H1 (cell line): ENCODE data around the gene LCA5. TPM values are rescaled to one million over a fixed set of nuclear protein-coding genes. Genes with fewer than 3 reads are reported as not detected.

Experiments used
- CTCF ChIA-PET: fragments of 300-600 bp; sonication (Branson Sonifier 250); formaldehyde crosslinking; loops from one replicate; lab custom pipeline; 2021; ENCODE audit not compliant: partially characterized antibody; lab: Charles Lee
- POLR2A ChIA-PET: fragments of 300-600 bp; sonication (Branson Sonifier 250); formaldehyde crosslinking; loops from one replicate; lab custom pipeline; 2021; ENCODE audit warnings: inconsistent platforms; ENCODE audit not compliant: partially characterized antibody; lab: Charles Lee
- DNase-seq, 2 experiments: peaks; one replicate each; pipeline versions ENCODE4 v3.0.0 to v3.0.0-alpha.2; 2010 to 2022; ENCODE audit warnings: low spot score in 2 of 2, low read depth in 1 of 2, mixed read lengths in 1 of 2
- FAIRE-seq: peaks from 2 replicates; lab custom pipeline; 2011; peaks lifted over from hg19 to GRCh38; lab: Jason Lieb, UNC
- H2AFZ ChIP-seq: 2 replicates; pipeline ENCODE4 v1.8.1; 2012; ENCODE audit warnings: low read length, inconsistent platforms
- H2AK5ac ChIP-seq: 2 replicates; pipeline ENCODE4 v1.6.1; 2013; ENCODE audit warnings: low read depth, low read length
- H2BK120ac ChIP-seq: replicated peaks from 2 replicates; pipeline ENCODE3; 2013; ENCODE audit warnings: low read depth, low read length, inconsistent platforms
- H2BK12ac ChIP-seq: 2 replicates; pipeline ENCODE4 v1.6.1; 2013; ENCODE audit warnings: low read depth, low read length
- H2BK15ac ChIP-seq: 2 replicates; pipeline ENCODE4 v1.6.1; 2013; ENCODE audit warnings: low read length
- H2BK20ac ChIP-seq: 2 replicates; pipeline ENCODE4 v1.6.1; 2013; ENCODE audit warnings: low read length
- H2BK5ac ChIP-seq: 2 replicates; pipeline ENCODE4 v1.6.1; 2013; ENCODE audit warnings: low read depth, low read length
- H3K14ac ChIP-seq: 2 replicates; pipeline ENCODE4 v1.6.1; 2013; ENCODE audit warnings: inconsistent platforms; ENCODE audit not compliant: insufficient read length
- H3K18ac ChIP-seq: 2 replicates; pipeline ENCODE4 v1.6.1; 2013; ENCODE audit warnings: low read length; ENCODE audit errors: extremely low read depth
- H3K23ac ChIP-seq: 2 replicates; pipeline ENCODE4 v1.6.1; 2013; ENCODE audit warnings: inconsistent platforms; ENCODE audit not compliant: insufficient read length
- H3K23me2 ChIP-seq: 2 replicates; pipeline ENCODE4 v1.6.1; 2013; ENCODE audit warnings: low read depth, low read length
- H3K27ac ChIP-seq: 2 replicates; pipeline ENCODE4 v1.6.1; 2011; ENCODE audit warnings: low read depth, low read length, inconsistent platforms
- H3K27me3 ChIP-seq, 4 experiments: replicated peaks in 1 of 4; 1 replicate in 1 of 4; 2 replicates in 3 of 4; pipeline versions ENCODE4 v1.6.1 to v1.8.1; 2011 to 2013; ENCODE audit warnings: low read length in 3 of 4, mild to moderate bottlenecking in 3 of 4, inconsistent platforms in 2 of 4, mixed read lengths in 2 of 4, moderate library complexity in 1 of 4; ENCODE audit not compliant: control insufficient read depth in 3 of 4, insufficient read depth in 3 of 4; ENCODE audit errors: extremely low read depth in 1 of 4
- H3K36me3 ChIP-seq, 4 experiments: 2 replicates each; pipeline versions ENCODE4 v1.6.1 to v1.8.1; 2011 to 2013; ENCODE audit warnings: mild to moderate bottlenecking in 4 of 4, low read length in 3 of 4, moderate library complexity in 2 of 4, control low read depth in 1 of 4, inconsistent platforms in 1 of 4; ENCODE audit not compliant: insufficient read depth in 4 of 4, control insufficient read depth in 2 of 4
- H3K4ac ChIP-seq: replicated peaks from 2 replicates; pipeline ENCODE3; 2013; ENCODE audit warnings: low read length, low read depth, mixed read lengths, inconsistent platforms; ENCODE audit not compliant: insufficient read length
- H3K4me1 ChIP-seq, 4 experiments: replicated peaks in 1 of 4; 1 replicate in 1 of 4; 2 replicates in 3 of 4; pipeline versions ENCODE4 v1.6.1 to v1.8.1; 2011 to 2013; ENCODE audit warnings: low read length in 3 of 4, inconsistent platforms in 2 of 4, mixed read lengths in 1 of 4; ENCODE audit not compliant: insufficient read depth in 4 of 4, control insufficient read depth in 3 of 4
- H3K4me2 ChIP-seq, 2 experiments: 2 replicates each; pipeline versions ENCODE4 v1.6.1 to v1.8.1; 2011 to 2013; ENCODE audit warnings: low read depth in 2 of 2, low read length in 2 of 2, control low read depth in 1 of 2, inconsistent platforms in 1 of 2, mild to moderate bottlenecking in 1 of 2; ENCODE audit not compliant: insufficient read depth in 1 of 2
- H3K4me3 ChIP-seq, 4 experiments: fragments of 200-600, 300-600 bp in 1 of 4; sonication (generic), shearing (Covaris generic), sonication (Bioruptor Twin) in 1 of 4; 2 replicates each; pipeline versions ENCODE4 v1.5.1 to v1.8.1; 2011 to 2016; ENCODE audit warnings: low read length in 4 of 4, low read depth in 3 of 4, control low read depth in 2 of 4, inconsistent platforms in 2 of 4, mild to moderate bottlenecking in 2 of 4, mixed read lengths in 1 of 4, moderate library complexity in 1 of 4; ENCODE audit not compliant: insufficient read depth in 2 of 4; ENCODE audit errors: extremely low read depth in 1 of 4
- H3K56ac ChIP-seq: replicated peaks from 2 replicates; pipeline ENCODE3; 2013; ENCODE audit warnings: low read depth, mild to moderate bottlenecking, mixed read lengths, low read length, inconsistent platforms; ENCODE audit not compliant: insufficient read length
- H3K79me1 ChIP-seq: 2 replicates; pipeline ENCODE4 v1.6.1; 2013; ENCODE audit warnings: low read depth, low read length, control low read depth
- H3K79me2 ChIP-seq, 2 experiments: 2 replicates each; pipeline versions ENCODE4 v1.6.1 to v1.8.1; 2012 to 2013; ENCODE audit warnings: low read length in 2 of 2, mild to moderate bottlenecking in 2 of 2, inconsistent platforms in 1 of 2; ENCODE audit not compliant: insufficient read depth in 2 of 2, control insufficient read depth in 1 of 2
- H3K9ac ChIP-seq, 4 experiments: replicated peaks in 1 of 4; 1 replicate in 1 of 4; 2 replicates in 3 of 4; pipeline versions ENCODE4 v1.6.1 to v1.8.1; 2011 to 2013; ENCODE audit warnings: low read depth in 3 of 4, low read length in 3 of 4, control low read depth in 2 of 4, mild to moderate bottlenecking in 2 of 4, moderate library complexity in 2 of 4, inconsistent platforms in 1 of 4; ENCODE audit errors: extremely low read depth in 1 of 4
- H3K9me3 ChIP-seq, 2 experiments: 2 replicates each; pipeline versions ENCODE4 v1.6.1 to v1.8.1; 2012 to 2013; ENCODE audit warnings: mild to moderate bottlenecking in 2 of 2, moderate library complexity in 2 of 2, control low read depth in 1 of 2, inconsistent platforms in 1 of 2, low read depth in 1 of 2, low read length in 1 of 2, mixed read lengths in 1 of 2; ENCODE audit not compliant: insufficient read depth in 2 of 2
- H4K20me1 ChIP-seq, 2 experiments: replicated peaks in 1 of 2; 2 replicates each; pipeline versions ENCODE3 to v1.8.1; 2011 to 2013; ENCODE audit warnings: inconsistent platforms in 2 of 2, low read length in 2 of 2, mild to moderate bottlenecking in 1 of 2; ENCODE audit not compliant: insufficient read depth in 2 of 2, control insufficient read depth in 1 of 2
- H4K5ac ChIP-seq: 2 replicates; pipeline ENCODE4 v1.6.1; 2013; ENCODE audit warnings: low read length, low read depth, mixed read lengths, inconsistent platforms; ENCODE audit not compliant: insufficient read length
- H4K8ac ChIP-seq: 2 replicates; pipeline ENCODE4 v1.8.0; 2013; ENCODE audit warnings: mild to moderate bottlenecking, moderate library complexity, low read length, inconsistent platforms; ENCODE audit not compliant: insufficient read depth; ENCODE audit errors: extremely low read depth
- H4K91ac ChIP-seq: replicated peaks from 2 replicates; pipeline ENCODE3; 2013; ENCODE audit warnings: low read length, mixed read lengths, inconsistent platforms; ENCODE audit not compliant: insufficient read length
- EGR1 ChIP-seq: IDR thresholded peaks from 2 replicates; pipeline ENCODE4 v1.6.1; 2011; ENCODE audit warnings: low read depth, low read length, borderline replicate concordance
- TBP ChIP-seq: IDR thresholded peaks from 2 replicates; pipeline ENCODE4 v1.6.1; 2011; ENCODE audit warnings: low read depth, low read length, improper control_type of control experiment
- WGBS, 2 experiments: shearing (Covaris generic) in 1 of 2; methylation state at CpG; one replicate each; pipeline versions ENCODE4 v1.1.6 to v1.1.7; 2013 to 2015; ENCODE audit warnings: low lambda C conversion rate in 2 of 2, mixed read lengths in 2 of 2, inconsistent platforms in 1 of 2, low coverage in 1 of 2, missing lambda C conversion rate in 1 of 2; ENCODE audit not compliant: insufficient replicate concordance in 2 of 2, insufficient coverage in 1 of 2, insufficient read length in 1 of 2; ENCODE audit errors: extremely low coverage in 1 of 2, missing lambda C conversion rate in 1 of 2; 5-methylcytosine and 5-hydroxymethylcytosine counted together
- polyA plus RNA-seq, 7 experiments: library from polyadenylated mRNA; depleted of rRNA in 3 of 7; stranded (reverse) in 5 of 7; unstranded in 2 of 7; fragments of >200 nt in 5 of 7; fragments of 200-250 nt in 2 of 7; gene quantifications; 1 replicate in 5 of 7; 2 replicates in 1 of 7; 4 replicates in 1 of 7; pipeline versions ENCODE4 v1.2.1 to v1.2.3, GENCODE V29; 2011 to 2013; ENCODE audit warnings: missing spikeins in 2 of 7, mixed read lengths in 2 of 7
- total RNA-seq: library from RNA; stranded (reverse); fragmentation: NEBNext Ultra II Directional; extraction: Animal tissue kit (Norgen Biotek cat#: 25700); gene quantifications from 2 replicates; pipeline ENCODE4 v1.2.1, GENCODE V29; 2021

LCA5 gene
- total and polyA plus RNA-seq, 2 of the 8 experiments (the other 6 are each of a cell fraction or from before 2014, with no cell fraction given) = 0.44 to 3.6 TPM

GRCh38 chr6:79525272-79526100, 11.7 kb downstream of the LCA5 start:
- no peaks in the 10 kb centered on the region for H3K23me2 ChIP-seq
- no peaks in the 10 kb centered on the region for H3K36me3 ChIP-seq
- no peaks in the 10 kb centered on the region for H3K9me3 ChIP-seq
- H3K4ac ChIP-seq = no peak overlapping the region
- POLR2A ChIA-PET = no interaction called here
- no peak overlapping the region for H3K14ac ChIP-seq
- no peak overlapping the region for H3K4me2 ChIP-seq
- TF ChIP-seq TBP = no peak
- peak; percentile 52; the same call in 1 of the 2 replicates for TF ChIP-seq EGR1
- no peak overlapping the region for H2BK20ac ChIP-seq
- no peak overlapping the region for H2BK12ac ChIP-seq
- H3K79me2 ChIP-seq = no peaks in the 10 kb centered on the region; a peak in 1 of 4 replicates
- no peaks in the 10 kb centered on the region for H4K20me1 ChIP-seq
- H3K23ac ChIP-seq = no peak overlapping the region
- H2AFZ ChIP-seq = no peak overlapping the region
- FAIRE-seq = no peak
- no peak overlapping the region for H2AK5ac ChIP-seq
- no peaks in the 10 kb centered on the region for H3K27me3 ChIP-seq
- H4K5ac ChIP-seq = no peak overlapping the region
- no peak overlapping the region for H3K27ac ChIP-seq
- no peak overlapping the region for H2BK5ac ChIP-seq
- H3K4me3 ChIP-seq = no peak overlapping the region
- no peak overlapping the region for H3K56ac ChIP-seq
- no peak for DNase-seq
- 74% methylated on average over 12 of the region's 12 CpGs; no CpG with 5 or more reads in 1 of the 2 experiments for WGBS, 2 experiments
- H3K79me1 ChIP-seq = no peaks in the 10 kb centered on the region
- no peak overlapping the region for H4K8ac ChIP-seq
- H3K18ac ChIP-seq = no peak overlapping the region
- CTCF ChIA-PET = interaction anchor here (1.1 kb wide), 1 partner anchor 20 kb away, joined by 3 read pairs; no protein-coding TSS in a partner anchor
- H4K91ac ChIP-seq = no peak overlapping the region
- H2BK15ac ChIP-seq = no peak overlapping the region
- H3K9ac ChIP-seq = no peak overlapping the region
- no peak overlapping the region for H2BK120ac ChIP-seq
- peaks cover 0 to 3% (median 1%) of the 10 kb centered on the region in 4 experiments; a peak in 3 of 7 replicates for H3K4me1 ChIP-seq
